ENCODE results near the gene MRGPRF.

GRCh38 chr11:69014898-69015549 lies 2.0 kb upstream of the MRGPRF start:
- no peak for TF ChIP-seq POLR2AphosphoS5 (IDR thresholded peaks at IDR 0.05; ENCODE audit: low read depth, low read length)
- no peak for TF ChIP-seq REST (IDR thresholded peaks at IDR 0.05; ENCODE audit: insufficient read depth in 1 of 2, low read depth in 2 of 2, low read length in 2 of 2)
- TF ChIP-seq TAF1 (IDR thresholded peaks at IDR 0.05; ENCODE audit: borderline replicate concordance, insufficient read depth, low read length): no peak
- no peak for TF ChIP-seq SIN3A (IDR thresholded peaks at IDR 0.05; ENCODE audit: borderline replicate concordance, insufficient read depth, low read length)

All from PFSK-1 (cell line).